WERI-Rb-1 (cell line): ENCODE results near the gene COL13A1.

Experiments
- DNase-seq: peaks from one replicate; pipeline ENCODE4 v3.0.0-alpha.2; 2020
- H3K27ac ChIP-seq: fragments of 250-450 bp; sonication (Bioruptor Pico); 2 replicates; pipeline ENCODE4 v1.5.1; 2020; ENCODE audit warnings: mild to moderate bottlenecking, moderate library complexity
- H3K27me3 ChIP-seq: fragments of 250-450 bp; sonication (Bioruptor Pico); 2 replicates; pipeline ENCODE4 v1.5.1; 2021; ENCODE audit warnings: mild to moderate bottlenecking, low read depth, moderate library complexity; ENCODE audit not compliant: insufficient read depth, severe bottlenecking
- H3K36me3 ChIP-seq: fragments of 250-450 bp; sonication (Bioruptor Pico); 2 replicates; pipeline ENCODE4 v1.5.1; 2020; ENCODE audit warnings: mild to moderate bottlenecking, moderate library complexity
- H3K4me3 ChIP-seq: 2 replicates; pipeline ENCODE4 v1.5.1; 2011; ENCODE audit warnings: low read depth, mild to moderate bottlenecking, control low read depth, low read length
- H3K9me3 ChIP-seq: fragments of 250-450 bp; sonication (Bioruptor Pico); 2 replicates; pipeline ENCODE4 v1.5.1; 2021; ENCODE audit warnings: mild to moderate bottlenecking, moderate library complexity; ENCODE audit not compliant: severe bottlenecking
- TF ChIP-seq, protein P1 (sequence below): IDR thresholded peaks from 2 replicates; pipeline ENCODE4 v1.5.1; 2011; ENCODE audit warnings: low read depth, mild to moderate bottlenecking, control low read depth, inconsistent platforms, low read length

The COL13A1 gene

DNA sequence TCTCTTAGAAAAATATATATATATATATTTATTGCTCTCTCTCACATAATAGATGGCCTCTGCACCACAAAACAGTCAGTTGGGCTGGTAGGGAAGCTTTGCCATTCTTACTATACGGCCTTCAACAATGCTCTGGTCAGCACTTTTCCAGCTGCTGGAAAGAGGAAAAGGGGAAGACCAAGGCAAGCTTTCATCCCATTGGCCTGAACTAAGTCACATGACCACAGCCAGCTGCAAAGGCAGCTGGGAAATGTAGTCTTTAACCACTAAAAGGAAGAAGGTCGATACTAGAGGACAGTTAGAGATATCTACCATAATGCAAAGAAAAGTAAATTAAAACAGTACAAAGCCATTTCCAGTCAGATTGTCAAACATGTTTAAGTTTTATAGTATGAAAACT, 192.6 kb downstream of the COL13A1 start:
- no peaks in the 10 kb centered on the region for H3K27me3 ChIP-seq
- no peak overlapping the region for H3K27ac ChIP-seq
- no peak overlapping the region for H3K4me3 ChIP-seq
- H3K9me3 ChIP-seq = no peaks in the 10 kb centered on the region
- DNase-seq = peak; percentile 37
- no peaks in the 10 kb centered on the region for H3K36me3 ChIP-seq
- TF ChIP-seq, protein P1, sequence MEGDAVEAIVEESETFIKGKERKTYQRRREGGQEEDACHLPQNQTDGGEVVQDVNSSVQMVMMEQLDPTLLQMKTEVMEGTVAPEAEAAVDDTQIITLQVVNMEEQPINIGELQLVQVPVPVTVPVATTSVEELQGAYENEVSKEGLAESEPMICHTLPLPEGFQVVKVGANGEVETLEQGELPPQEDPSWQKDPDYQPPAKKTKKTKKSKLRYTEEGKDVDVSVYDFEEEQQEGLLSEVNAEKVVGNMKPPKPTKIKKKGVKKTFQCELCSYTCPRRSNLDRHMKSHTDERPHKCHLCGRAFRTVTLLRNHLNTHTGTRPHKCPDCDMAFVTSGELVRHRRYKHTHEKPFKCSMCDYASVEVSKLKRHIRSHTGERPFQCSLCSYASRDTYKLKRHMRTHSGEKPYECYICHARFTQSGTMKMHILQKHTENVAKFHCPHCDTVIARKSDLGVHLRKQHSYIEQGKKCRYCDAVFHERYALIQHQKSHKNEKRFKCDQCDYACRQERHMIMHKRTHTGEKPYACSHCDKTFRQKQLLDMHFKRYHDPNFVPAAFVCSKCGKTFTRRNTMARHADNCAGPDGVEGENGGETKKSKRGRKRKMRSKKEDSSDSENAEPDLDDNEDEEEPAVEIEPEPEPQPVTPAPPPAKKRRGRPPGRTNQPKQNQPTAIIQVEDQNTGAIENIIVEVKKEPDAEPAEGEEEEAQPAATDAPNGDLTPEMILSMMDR = no peak

DNA sequence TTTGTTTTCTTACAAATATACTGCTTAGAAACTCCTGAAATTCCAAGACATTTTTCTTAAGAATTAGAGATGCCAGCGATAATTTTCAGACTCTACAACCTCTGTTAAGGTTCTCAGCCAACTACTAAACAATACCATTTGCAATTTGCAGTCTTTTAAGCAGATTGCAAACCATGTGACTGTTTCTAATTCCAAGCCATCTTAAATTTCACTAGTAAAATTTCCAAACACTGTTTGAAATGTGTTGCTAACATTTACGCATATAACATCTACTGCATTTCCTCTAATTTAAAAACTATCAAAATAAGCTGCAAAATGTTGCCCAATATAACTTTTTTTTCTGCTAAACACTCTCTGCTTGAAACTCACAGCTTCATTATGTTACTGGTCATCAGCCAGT, 194.9 kb downstream of the COL13A1 start:
- Histone ChIP-seq H3K27ac (no peak overlapping the region), H3K4me3 (no peak overlapping the region), H3K9me3 (no peaks in the 10 kb centered on the region), H3K27me3 (no peaks in the 10 kb centered on the region), H3K36me3 (no peaks in the 10 kb centered on the region)
- no peak for DNase-seq
- TF ChIP-seq, protein P1 = no peak

- Histone ChIP-seq H3K4me3 (no peak overlapping the region), H3K36me3 (no peaks in the 10 kb centered on the region), H3K27me3 (no peaks in the 10 kb centered on the region), H3K27ac (no peak overlapping the region), H3K9me3 (no peaks in the 10 kb centered on the region)
- TF ChIP-seq, protein P1 = no peak
- no peak for DNase-seq
Observed at GRCh38 chr10:70000262-70000661, 198.6 kb downstream of the COL13A1 start.

GRCh38 chr10:70007116-70007820, 205.6 kb downstream of the COL13A1 start:
- Histone ChIP-seq H3K9me3 (peaks cover 3% of the 10 kb centered on the region), H3K36me3 (no peaks in the 10 kb centered on the region), H3K4me3 (no peak overlapping the region), H3K27me3 (no peaks in the 10 kb centered on the region), H3K27ac (no peak overlapping the region)
- TF ChIP-seq, protein P1 = no peak
- DNase-seq = no peak
